IMR-90 (cell line): ENCODE measurements around the gene SLC29A3. TPM values are rescaled to one million over a fixed set of nuclear protein-coding genes. Genes with fewer than 3 reads are reported as not detected.

Source experiments
- ATAC-seq: fragments of 200-7000 bp; cut with Tn5 transposase; 2 replicates; pipeline ENCODE4 v1.9.1; 2020; ENCODE audit warnings: low read depth, mild to moderate bottlenecking, moderate library complexity
- BruUV-seq: library from RNA; stranded (reverse); fragments of 400-500 nt; replicated peaks from 2 replicates; lab custom pipeline; 2021; lab: Mats Ljungman, UMichigan
- CTCF ChIA-PET: fragments of 300-600 bp; formaldehyde crosslinking; extraction: SDS; loops from one replicate; lab custom pipeline; 2021; ENCODE audit warnings: antibody characterized with exemption; lab: Yijun Ruan, JAX
- POLR2A ChIA-PET: fragments of 300-600 bp; sonication (Branson Sonifier 250); formaldehyde crosslinking; loops from one replicate; lab custom pipeline; 2022; ENCODE audit warnings: antibody characterized with exemption; ENCODE audit not compliant: unreplicated experiment; lab: Charles Lee
- DNase-seq: peaks from one replicate; pipeline ENCODE4 v3.0.0; 2013
- H2AFZ ChIP-seq: replicated peaks from 2 replicates; pipeline ENCODE3; 2013; ENCODE audit warnings: low read length, mild to moderate bottlenecking; ENCODE audit not compliant: poor library complexity
- H2AK5ac ChIP-seq: 2 replicates; pipeline ENCODE4 v1.6.1; 2013; ENCODE audit warnings: low read depth, low read length, inconsistent platforms
- H2AK9ac ChIP-seq: replicated peaks from 2 replicates; pipeline ENCODE3; 2013; ENCODE audit warnings: mild to moderate bottlenecking, low read depth, low read length, moderate library complexity; ENCODE audit not compliant: poor library complexity
- H2BK120ac ChIP-seq: 2 replicates; pipeline ENCODE4 v1.6.1; 2013; ENCODE audit warnings: low read depth, low read length, inconsistent platforms
- H2BK15ac ChIP-seq: 3 replicates; pipeline ENCODE4 v1.6.1; 2013; ENCODE audit warnings: low read depth, low read length, inconsistent platforms
- H2BK20ac ChIP-seq: 2 replicates; pipeline ENCODE4 v1.6.1; 2013; ENCODE audit warnings: low read depth, mild to moderate bottlenecking, inconsistent platforms, low read length, moderate library complexity
- H2BK5ac ChIP-seq: 2 replicates; pipeline ENCODE4 v1.6.1; 2013; ENCODE audit warnings: mild to moderate bottlenecking, low read depth, low read length, inconsistent platforms; ENCODE audit not compliant: poor library complexity, severe bottlenecking
- H3K14ac ChIP-seq: replicated peaks from 2 replicates; pipeline ENCODE4 v1.6.1; 2013; ENCODE audit warnings: low read depth, low read length, inconsistent platforms
- H3K18ac ChIP-seq: 2 replicates; pipeline ENCODE4 v1.6.1; 2013; ENCODE audit warnings: low read depth, low read length, control low read depth
- H3K23ac ChIP-seq: 2 replicates; pipeline ENCODE4 v1.6.1; 2013; ENCODE audit warnings: low read depth, low read length, inconsistent platforms
- H3K27ac ChIP-seq: 2 replicates; pipeline ENCODE4 v1.5.1; 2013; ENCODE audit warnings: mild to moderate bottlenecking, control low read depth, low read length; ENCODE audit not compliant: insufficient read depth
- H3K27me3 ChIP-seq: 2 replicates; pipeline ENCODE4 v1.6.1; 2013; ENCODE audit warnings: low read length; ENCODE audit not compliant: control insufficient read depth, insufficient read depth
- H3K36me3 ChIP-seq: 2 replicates; pipeline ENCODE4 v1.6.1; 2013; ENCODE audit warnings: low read length, mixed read lengths; ENCODE audit not compliant: control insufficient read depth, insufficient read depth
- H3K4ac ChIP-seq: 2 replicates; pipeline ENCODE4 v1.6.1; 2013; ENCODE audit warnings: low read depth, low read length, inconsistent platforms
- H3K4me1 ChIP-seq: 2 replicates; pipeline ENCODE4 v1.6.1; 2013; ENCODE audit warnings: low read length, mixed read lengths; ENCODE audit not compliant: control insufficient read depth, insufficient read depth
- H3K4me2 ChIP-seq: 2 replicates; pipeline ENCODE4 v1.6.1; 2013; ENCODE audit warnings: low read depth, mild to moderate bottlenecking, control low read depth, low read length, moderate library complexity
- H3K4me3 ChIP-seq: 2 replicates; pipeline ENCODE4 v1.5.1; 2013; ENCODE audit warnings: low read depth, mild to moderate bottlenecking, control low read depth, low read length, moderate library complexity; ENCODE audit not compliant: insufficient read depth
- H3K56ac ChIP-seq: 2 replicates; pipeline ENCODE4 v1.6.1; 2013; ENCODE audit warnings: low read length, inconsistent platforms; ENCODE audit not compliant: insufficient read depth; ENCODE audit errors: extremely low read depth
- H3K79me1 ChIP-seq, 2 experiments: 2 replicates each; pipeline ENCODE4 v1.6.1; 2013; ENCODE audit warnings: low read length in 2 of 2, inconsistent platforms in 1 of 2, low read depth in 1 of 2
- H3K9ac ChIP-seq: 2 replicates; pipeline ENCODE4 v1.6.1; 2013; ENCODE audit warnings: low read depth, low read length, control low read depth
- H3K9me1 ChIP-seq: 2 replicates; pipeline ENCODE4 v1.6.1; 2013; ENCODE audit warnings: low read length, inconsistent platforms; ENCODE audit not compliant: insufficient read depth
- H3K9me3 ChIP-seq: 2 replicates; pipeline ENCODE4 v1.6.1; 2013; ENCODE audit warnings: low read length; ENCODE audit not compliant: control insufficient read depth, insufficient read depth
- H4K20me1 ChIP-seq: 2 replicates; pipeline ENCODE4 v1.6.1; 2013; ENCODE audit warnings: low read length, inconsistent platforms; ENCODE audit not compliant: insufficient read depth
- H4K5ac ChIP-seq: 2 replicates; pipeline ENCODE4 v1.6.1; 2013; ENCODE audit warnings: mild to moderate bottlenecking, low read depth, low read length, control low read depth
- H4K8ac ChIP-seq, 2 experiments: 2 replicates each; pipeline ENCODE4 v1.6.1; 2013; ENCODE audit warnings: low read depth in 2 of 2, low read length in 2 of 2, control low read depth in 1 of 2, inconsistent platforms in 1 of 2
- H4K91ac ChIP-seq: 2 replicates; pipeline ENCODE4 v1.6.1; 2013; ENCODE audit warnings: low read depth, low read length, inconsistent platforms; ENCODE audit not compliant: insufficient read depth
- BHLHE40 ChIP-seq: fragments of 150-350 bp; IDR thresholded peaks from 2 replicates; pipeline ENCODE4 v1.6.1; 2016; ENCODE audit warnings: mild to moderate bottlenecking, low read depth, low read length
- CHD1 ChIP-seq: IDR thresholded peaks from 2 replicates; pipeline ENCODE4 v1.6.1; 2012; ENCODE audit warnings: low read depth, low read length, improper control_type of control experiment
- MAZ ChIP-seq: IDR thresholded peaks from 2 replicates; pipeline ENCODE4 v1.6.1; 2012; ENCODE audit warnings: low read depth, mild to moderate bottlenecking, low read length, improper control_type of control experiment, moderate library complexity, borderline replicate concordance
- POLR2A ChIP-seq: IDR thresholded peaks from 2 replicates; pipeline ENCODE4 v1.6.1; 2012; ENCODE audit warnings: mild to moderate bottlenecking, low read depth, low read length
- RCOR1 ChIP-seq: IDR thresholded peaks from 2 replicates; pipeline ENCODE4 v1.6.1; 2012; ENCODE audit warnings: mild to moderate bottlenecking, low read length, improper control_type of control experiment; ENCODE audit not compliant: insufficient replicate concordance
- WGBS, 2 experiments: methylation state at CpG; one replicate each; pipeline versions ENCODE4 v1.1.5 to v1.1.7; 2013; ENCODE audit warnings: missing lambda C conversion rate in 2 of 2; ENCODE audit not compliant: insufficient read length in 1 of 2; ENCODE audit errors: extremely low coverage in 2 of 2; 5-methylcytosine and 5-hydroxymethylcytosine counted together
- dilution Hi-C: fragments of 300-500 bp; cut with HindIII; formaldehyde crosslinking; loops from one replicate; pipeline ENCODE4 v1.14.3; 2018; ENCODE audit warnings: low sequenced_read_pairs; ENCODE audit not compliant: unreplicated experiment
- in situ Hi-C: fragments of 300-500 bp; cut with MboI; formaldehyde crosslinking; loops from 3 replicates; pipeline ENCODE4 v1.14.3; 2019; ENCODE audit warnings: low sequenced_read_pairs, inconsistent platforms, mixed read lengths
- intact Hi-C: fragments of 100-400 bp; cut with micrococcal nuclease; formaldehyde crosslinking; loops from 2 replicates; pipeline ENCODE4 v1.10.0; 2022
- polyA plus RNA-seq, 3 experiments: library from polyadenylated mRNA; depleted of rRNA; stranded (reverse); fragments of >200 nt; gene quantifications; 2 replicates each; pipeline ENCODE4 v1.2.3, GENCODE V29; 2012; ENCODE audit warnings: low replicate concordance in 1 of 3
- total RNA-seq: library from RNA; depleted of rRNA; stranded (reverse); fragments of >200 nt; gene quantifications from 2 replicates; pipeline ENCODE4 v1.2.3, GENCODE V29; 2012
- TF ChIP-seq, protein P1 (sequence below): conservative IDR thresholded peaks from 2 replicates; pipeline ENCODE4 v1.5.1; 2012; ENCODE audit warnings: mild to moderate bottlenecking, low read depth, low read length, improper control_type of control experiment
- TF ChIP-seq, protein P2 (sequence below): fragments of 150-350 bp; IDR thresholded peaks from 2 replicates; pipeline ENCODE4 v1.6.1; 2016; ENCODE audit warnings: low read depth, mild to moderate bottlenecking, low read length, moderate library complexity, borderline replicate concordance

The SLC29A3 gene
- total and polyA plus RNA-seq, 2 of the 4 experiments (the other 2 are of a cell fraction) = 0.72 to 3.0 TPM

DNA sequence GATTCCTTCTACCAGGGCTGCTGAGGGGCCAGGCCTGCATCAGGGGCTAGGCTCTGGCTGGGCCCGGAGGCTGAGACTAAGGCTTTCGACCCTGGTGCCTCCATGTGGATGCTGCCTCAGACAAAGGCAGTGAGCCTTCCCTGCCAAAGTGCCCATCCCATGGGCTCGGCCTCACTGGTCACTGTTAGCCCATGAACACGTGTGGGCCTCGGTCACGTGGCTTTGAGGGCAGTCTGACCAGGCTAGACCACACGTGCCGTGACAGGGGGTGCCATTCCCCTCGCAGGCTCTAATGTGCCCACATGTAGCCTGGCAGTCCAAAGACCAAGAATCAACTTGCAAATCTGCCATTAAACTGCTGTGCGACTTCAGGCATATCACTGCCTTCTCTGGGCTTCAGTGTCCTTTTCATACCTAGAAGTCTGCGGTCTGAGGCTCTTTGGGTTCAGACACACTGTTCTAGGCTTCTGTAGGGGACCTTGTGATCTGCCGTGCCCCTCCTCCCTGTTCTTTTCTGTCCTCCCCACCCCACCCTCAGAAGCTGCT lies 17.6 kb upstream of the SLC29A3 start:
- H3K4me1 ChIP-seq = no peaks in the 10 kb centered on the region
- H3K36me3 ChIP-seq = peaks cover 5% of the 10 kb centered on the region; the same call in 1 of the 2 replicates
- H3K23ac ChIP-seq = no peak overlapping the region
- H3K27me3 ChIP-seq = no peaks in the 10 kb centered on the region
- H2BK15ac ChIP-seq = no peak overlapping the region
- H3K79me1 ChIP-seq = no peaks in the 10 kb centered on the region
- in situ Hi-C loops = no loop called here
- no peak overlapping the region for H3K9ac ChIP-seq
- H2AK9ac ChIP-seq = no peak overlapping the region
- H3K56ac ChIP-seq = no peak overlapping the region
- intact Hi-C loops = no loop called here
- BruUV-seq = no TSS peak
- H3K14ac ChIP-seq = no peak overlapping the region
- TF ChIP-seq POLR2A = no peak
- TF ChIP-seq RCOR1 = no peak
- TF ChIP-seq, protein P1, sequence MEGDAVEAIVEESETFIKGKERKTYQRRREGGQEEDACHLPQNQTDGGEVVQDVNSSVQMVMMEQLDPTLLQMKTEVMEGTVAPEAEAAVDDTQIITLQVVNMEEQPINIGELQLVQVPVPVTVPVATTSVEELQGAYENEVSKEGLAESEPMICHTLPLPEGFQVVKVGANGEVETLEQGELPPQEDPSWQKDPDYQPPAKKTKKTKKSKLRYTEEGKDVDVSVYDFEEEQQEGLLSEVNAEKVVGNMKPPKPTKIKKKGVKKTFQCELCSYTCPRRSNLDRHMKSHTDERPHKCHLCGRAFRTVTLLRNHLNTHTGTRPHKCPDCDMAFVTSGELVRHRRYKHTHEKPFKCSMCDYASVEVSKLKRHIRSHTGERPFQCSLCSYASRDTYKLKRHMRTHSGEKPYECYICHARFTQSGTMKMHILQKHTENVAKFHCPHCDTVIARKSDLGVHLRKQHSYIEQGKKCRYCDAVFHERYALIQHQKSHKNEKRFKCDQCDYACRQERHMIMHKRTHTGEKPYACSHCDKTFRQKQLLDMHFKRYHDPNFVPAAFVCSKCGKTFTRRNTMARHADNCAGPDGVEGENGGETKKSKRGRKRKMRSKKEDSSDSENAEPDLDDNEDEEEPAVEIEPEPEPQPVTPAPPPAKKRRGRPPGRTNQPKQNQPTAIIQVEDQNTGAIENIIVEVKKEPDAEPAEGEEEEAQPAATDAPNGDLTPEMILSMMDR = no peak
- TF ChIP-seq, protein P2, sequence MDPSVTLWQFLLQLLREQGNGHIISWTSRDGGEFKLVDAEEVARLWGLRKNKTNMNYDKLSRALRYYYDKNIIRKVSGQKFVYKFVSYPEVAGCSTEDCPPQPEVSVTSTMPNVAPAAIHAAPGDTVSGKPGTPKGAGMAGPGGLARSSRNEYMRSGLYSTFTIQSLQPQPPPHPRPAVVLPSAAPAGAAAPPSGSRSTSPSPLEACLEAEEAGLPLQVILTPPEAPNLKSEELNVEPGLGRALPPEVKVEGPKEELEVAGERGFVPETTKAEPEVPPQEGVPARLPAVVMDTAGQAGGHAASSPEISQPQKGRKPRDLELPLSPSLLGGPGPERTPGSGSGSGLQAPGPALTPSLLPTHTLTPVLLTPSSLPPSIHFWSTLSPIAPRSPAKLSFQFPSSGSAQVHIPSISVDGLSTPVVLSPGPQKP = no peak
- no peak for TF ChIP-seq MAZ
- TF ChIP-seq BHLHE40 = no peak
- TF ChIP-seq CHD1 = no peak
- H3K4me2 ChIP-seq = no peak overlapping the region
- 85% methylated on average over 10 of the region's 12 CpGs; no CpG with 5 or more reads in 1 of the 2 experiments for WGBS, 2 experiments
- no peak overlapping the region for H4K5ac ChIP-seq
- H2AK5ac ChIP-seq = no peak overlapping the region
- no peaks in the 10 kb centered on the region for H3K9me1 ChIP-seq
- H4K8ac ChIP-seq = no peak overlapping the region
- ChIA-PET CTCF (no interaction called here), POLR2A (no interaction called here)
- no peak overlapping the region for H2BK120ac ChIP-seq
- no peak overlapping the region for H4K91ac ChIP-seq
- H3K18ac ChIP-seq = no peak overlapping the region
- H2BK20ac ChIP-seq = no peak overlapping the region
- no peak overlapping the region for H3K4ac ChIP-seq
- H3K4me3 ChIP-seq = no peak overlapping the region
- no peaks in the 10 kb centered on the region for H4K20me1 ChIP-seq
- ATAC-seq = no peak
- H3K9me3 ChIP-seq = no peaks in the 10 kb centered on the region
- dilution Hi-C loops = no loop called here
- no peak overlapping the region for H2AFZ ChIP-seq
- no peak overlapping the region for H3K27ac ChIP-seq
- no peak overlapping the region for H2BK5ac ChIP-seq
- no peak for DNase-seq
